ENCODE data around the gene SPATA2L. TPM values are rescaled to one million over a fixed set of nuclear protein-coding genes. Genes with fewer than 3 reads are reported as not detected.

The SPATA2L gene
- total and polyA plus RNA-seq, 2 of the 13 experiments (the other 11 are each of a cell fraction or from before 2014, with no cell fraction given) = 9.1 to 20.7 TPM

DNA sequence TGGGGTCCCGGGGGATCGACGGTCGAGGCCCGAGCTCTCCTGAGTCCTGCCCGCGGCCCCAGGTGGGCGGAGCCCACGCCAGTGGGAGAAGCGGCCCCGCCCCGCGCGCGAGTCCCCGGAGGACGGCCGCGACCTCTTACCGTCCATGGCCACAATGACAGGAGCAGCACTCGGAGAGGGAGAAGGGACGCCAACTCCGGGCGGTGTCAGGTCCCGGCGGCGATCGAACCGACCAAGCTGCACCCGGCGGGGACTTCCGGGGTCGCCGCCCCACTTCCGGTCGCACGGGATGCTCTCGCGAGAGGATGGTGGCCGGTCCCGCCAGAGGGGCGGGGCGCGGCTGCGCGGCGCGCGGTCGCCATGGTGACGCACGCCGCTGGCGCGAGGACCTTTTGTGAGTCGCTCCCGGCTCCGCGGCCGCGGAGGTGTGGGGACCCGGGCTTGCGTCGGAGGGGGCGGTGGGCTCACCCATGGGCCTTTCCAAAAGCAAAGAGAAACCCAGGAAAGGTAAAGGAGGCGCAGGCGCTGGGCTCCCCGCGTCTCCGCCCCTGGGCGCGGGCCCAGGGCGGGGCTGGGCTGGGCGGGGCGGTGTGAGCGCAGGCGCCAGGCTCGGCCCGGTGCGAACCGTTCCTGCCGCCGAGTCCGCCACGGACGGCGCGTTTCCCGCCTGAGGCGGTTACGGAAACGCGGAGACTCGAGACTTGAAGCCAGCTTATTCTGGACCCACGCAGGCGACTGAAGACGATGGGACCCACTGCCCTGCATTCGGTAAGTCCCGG, 43.9 kb downstream of the SPATA2L start, which contains the start of the genes CHMP1A and SPATA33 (continued):
- TF ChIP-seq ZNF10 (CRISPR knock-in tag; IDR thresholded peaks at IDR 0.05; ENCODE audit: borderline replicate concordance, low read depth) (no peak), SRY (CRISPR knock-in tag; IDR thresholded peaks at IDR 0.05) (peak; percentile 69; the same call in 1 of the 2 replicates), TAF15 (IDR thresholded peaks at IDR 0.05; ENCODE audit: low read depth, low read length, poor library complexity, severe bottlenecking) (peak; percentile 45), REXO4 (CRISPR knock-in tag; IDR thresholded peaks at IDR 0.05; ENCODE audit: borderline replicate concordance) (no peak), CC2D1A (CRISPR knock-in tag; IDR thresholded peaks at IDR 0.05) (no peak), KLF12 (CRISPR knock-in tag; IDR thresholded peaks at IDR 0.05; ENCODE audit: borderline replicate concordance) (peak; percentile 87), EP300 (IDR thresholded peaks at IDR 0.05; ENCODE audit: low read depth in 2 of 2, low read length in 2 of 2) (no peak), EP300 (CRISPR knock-in tag; IDR thresholded peaks at IDR 0.05; ENCODE audit: borderline replicate concordance) (0 out of 2 replicates have a peak, but pooled peaks have one; percentile 19), ATRX (CRISPR knock-in tag; IDR thresholded peaks at IDR 0.05; ENCODE audit: borderline replicate concordance) (no peak), RBM39 (IDR thresholded peaks at IDR 0.05; ENCODE audit: low read depth, low read length, poor library complexity, severe bottlenecking) (peak; percentile 33), ZNF224 (CRISPR knock-in tag; IDR thresholded peaks at IDR 0.05) (no peak; the same call in 1 of the 2 replicates), PTBP1 (IDR thresholded peaks at IDR 0.05; ENCODE audit: low read depth, low read length, poor library complexity, severe bottlenecking) (no peak), SP140L (CRISPR knock-in tag; IDR thresholded peaks at IDR 0.05; ENCODE audit: borderline replicate concordance) (no peak; the same call in 1 of the 2 replicates), EHMT2 (IDR thresholded peaks at IDR 0.05; ENCODE audit: borderline replicate concordance, low read depth, low read length) (no peak), ZSCAN21 (CRISPR knock-in tag; IDR thresholded peaks at IDR 0.05; ENCODE audit: borderline replicate concordance) (peak; percentile 73; the same call in 1 of the 2 replicates), PHF8 (CRISPR knock-in tag; IDR thresholded peaks at IDR 0.05) (peak; percentile 98), NFATC3 (CRISPR knock-in tag; IDR thresholded peaks at IDR 0.05) (peak; percentile 40; the same call in 1 of the 2 replicates), ERF (CRISPR knock-in tag; IDR thresholded peaks at IDR 0.05) (peak; percentile 82), NRL (CRISPR knock-in tag; IDR thresholded peaks at IDR 0.05; ENCODE audit: borderline replicate concordance) (peak; percentile 76), REL (CRISPR knock-in tag; conservative IDR thresholded peaks at IDR 0.05) (peak; percentile 88)
- TF ChIP-seq, protein P1, sequence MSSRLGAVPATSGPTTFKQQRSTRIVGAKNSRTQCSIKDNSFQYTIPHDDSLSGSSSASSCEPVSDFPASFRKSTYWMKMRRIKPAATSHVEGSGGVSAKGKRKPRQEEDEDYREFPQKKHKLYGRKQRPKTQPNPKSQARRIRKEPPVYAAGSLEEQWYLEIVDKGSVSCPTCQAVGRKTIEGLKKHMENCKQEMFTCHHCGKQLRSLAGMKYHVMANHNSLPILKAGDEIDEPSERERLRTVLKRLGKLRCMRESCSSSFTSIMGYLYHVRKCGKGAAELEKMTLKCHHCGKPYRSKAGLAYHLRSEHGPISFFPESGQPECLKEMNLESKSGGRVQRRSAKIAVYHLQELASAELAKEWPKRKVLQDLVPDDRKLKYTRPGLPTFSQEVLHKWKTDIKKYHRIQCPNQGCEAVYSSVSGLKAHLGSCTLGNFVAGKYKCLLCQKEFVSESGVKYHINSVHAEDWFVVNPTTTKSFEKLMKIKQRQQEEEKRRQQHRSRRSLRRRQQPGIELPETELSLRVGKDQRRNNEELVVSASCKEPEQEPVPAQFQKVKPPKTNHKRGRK (CRISPR knock-in tag; IDR thresholded peaks at IDR 0.05) = no peak
- TF ChIP-seq, protein P2, sequence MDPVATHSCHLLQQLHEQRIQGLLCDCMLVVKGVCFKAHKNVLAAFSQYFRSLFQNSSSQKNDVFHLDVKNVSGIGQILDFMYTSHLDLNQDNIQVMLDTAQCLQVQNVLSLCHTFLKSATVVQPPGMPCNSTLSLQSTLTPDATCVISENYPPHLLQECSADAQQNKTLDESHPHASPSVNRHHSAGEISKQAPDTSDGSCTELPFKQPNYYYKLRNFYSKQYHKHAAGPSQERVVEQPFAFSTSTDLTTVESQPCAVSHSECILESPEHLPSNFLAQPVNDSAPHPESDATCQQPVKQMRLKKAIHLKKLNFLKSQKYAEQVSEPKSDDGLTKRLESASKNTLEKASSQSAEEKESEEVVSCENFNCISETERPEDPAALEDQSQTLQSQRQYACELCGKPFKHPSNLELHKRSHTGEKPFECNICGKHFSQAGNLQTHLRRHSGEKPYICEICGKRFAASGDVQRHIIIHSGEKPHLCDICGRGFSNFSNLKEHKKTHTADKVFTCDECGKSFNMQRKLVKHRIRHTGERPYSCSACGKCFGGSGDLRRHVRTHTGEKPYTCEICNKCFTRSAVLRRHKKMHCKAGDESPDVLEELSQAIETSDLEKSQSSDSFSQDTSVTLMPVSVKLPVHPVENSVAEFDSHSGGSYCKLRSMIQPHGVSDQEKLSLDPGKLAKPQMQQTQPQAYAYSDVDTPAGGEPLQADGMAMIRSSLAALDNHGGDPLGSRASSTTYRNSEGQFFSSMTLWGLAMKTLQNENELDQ (CRISPR knock-in tag; IDR thresholded peaks at IDR 0.05; ENCODE audit: borderline replicate concordance) = no peak
- TF ChIP-seq, protein P3, sequence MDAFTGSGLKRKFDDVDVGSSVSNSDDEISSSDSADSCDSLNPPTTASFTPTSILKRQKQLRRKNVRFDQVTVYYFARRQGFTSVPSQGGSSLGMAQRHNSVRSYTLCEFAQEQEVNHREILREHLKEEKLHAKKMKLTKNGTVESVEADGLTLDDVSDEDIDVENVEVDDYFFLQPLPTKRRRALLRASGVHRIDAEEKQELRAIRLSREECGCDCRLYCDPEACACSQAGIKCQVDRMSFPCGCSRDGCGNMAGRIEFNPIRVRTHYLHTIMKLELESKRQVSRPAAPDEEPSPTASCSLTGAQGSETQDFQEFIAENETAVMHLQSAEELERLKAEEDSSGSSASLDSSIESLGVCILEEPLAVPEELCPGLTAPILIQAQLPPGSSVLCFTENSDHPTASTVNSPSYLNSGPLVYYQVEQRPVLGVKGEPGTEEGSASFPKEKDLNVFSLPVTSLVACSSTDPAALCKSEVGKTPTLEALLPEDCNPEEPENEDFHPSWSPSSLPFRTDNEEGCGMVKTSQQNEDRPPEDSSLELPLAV (CRISPR knock-in tag; conservative IDR thresholded peaks at IDR 0.05; ENCODE audit: low read depth) = no peak
